HCT116 (cell line): ENCODE data around the gene RBP7. TPM values are rescaled to one million over a fixed set of nuclear protein-coding genes. Genes with fewer than 3 reads are reported as not detected.

Source experiments
- ATAC-seq: fragments of 200-7000 bp; cut with Tn5 transposase; 2 replicates; pipeline ENCODE4 v1.9.1; 2020; ENCODE audit warnings: mild to moderate bottlenecking, moderate library complexity
- BruUV-seq: library from RNA; stranded (reverse); fragments of 400-500 nt; replicated peaks from 2 replicates; lab custom pipeline; 2021; lab: Mats Ljungman, UMichigan
- CTCF ChIA-PET: fragments of 300-600 bp; sonication (Branson Sonifier 250); formaldehyde crosslinking; loops from one replicate; lab custom pipeline; 2021; ENCODE audit warnings: antibody characterized with exemption; lab: Charles Lee
- POLR2A ChIA-PET: fragments of 300-600, 350-600 bp; sonication (Branson Sonifier 250); formaldehyde crosslinking; loops from one replicate; lab custom pipeline; 2021; ENCODE audit warnings: antibody characterized with exemption; lab: Charles Lee
- RAD21 ChIA-PET, 2 experiments: fragments of 300-600 bp; sonication (Branson Sonifier 250); formaldehyde crosslinking; loops; one replicate each; lab custom pipeline; 2023; ENCODE audit warnings: low total read pairs in 2 of 2; ENCODE audit not compliant: uncharacterized antibody in 2 of 2, unreplicated experiment in 2 of 2, low non-redundant PET in 1 of 2; lab: Charles Lee
- DNase-seq: peaks from one replicate; pipeline ENCODE4 v3.0.0-alpha.2; 2010; ENCODE audit warnings: low read depth, low spot score
- H2AFZ ChIP-seq: fragments of 200-600 bp; shearing (Covaris generic), sonication (generic); 2 replicates; pipeline ENCODE4 v1.6.1; 2017; ENCODE audit warnings: low read depth, mixed run types, mixed read lengths, antibody characterized with exemption, low read length; ENCODE audit not compliant: poor library complexity, severe bottlenecking
- H3K27ac ChIP-seq: 2 replicates; pipeline ENCODE4 v1.5.1; 2012; ENCODE audit warnings: low read depth, low read length
- H3K27me3 ChIP-seq: fragments of 200-600 bp; sonication (generic); 2 replicates; pipeline ENCODE4 v1.6.1; 2016; ENCODE audit warnings: mixed run types, low read length, mixed read lengths; ENCODE audit not compliant: insufficient read depth
- H3K36me3 ChIP-seq, 2 experiments: fragments of 200-500 bp in 1 of 2; fragments of 200-600 bp in 1 of 2; sonication (Bioruptor generic) in 1 of 2; sonication (generic) in 1 of 2; 2 replicates each; pipeline versions ENCODE4 v1.5.1 to v1.6.1; 2014 to 2016; ENCODE audit warnings: low read length in 2 of 2, inconsistent platforms in 1 of 2, mixed read lengths in 1 of 2, mixed run types in 1 of 2; ENCODE audit not compliant: insufficient read depth in 2 of 2, control insufficient read depth in 1 of 2
- H3K4me1 ChIP-seq, 2 experiments: fragments of 200-600 bp in 1 of 2; sonication (generic) in 1 of 2; 2 replicates each; pipeline versions ENCODE4 v1.5.1 to v1.6.1; 2012 to 2017; ENCODE audit warnings: low read length in 2 of 2, inconsistent platforms in 1 of 2, mild to moderate bottlenecking in 1 of 2, mixed read lengths in 1 of 2, mixed run types in 1 of 2, moderate library complexity in 1 of 2; ENCODE audit not compliant: insufficient read depth in 2 of 2, control insufficient read depth in 1 of 2
- H3K4me2 ChIP-seq: fragments of 200-600 bp; sonication (generic); 2 replicates; pipeline ENCODE4 v1.6.1; 2017; ENCODE audit warnings: mixed run types, low read length, mixed read lengths
- H3K4me3 ChIP-seq, 2 experiments: fragments of 200-600 bp in 1 of 2; sonication (generic) in 1 of 2; replicated peaks in 1 of 2; 2 replicates each; pipeline ENCODE4 v1.5.1; 2011 to 2016; ENCODE audit warnings: low read length in 2 of 2, control low read depth in 1 of 2, low read depth in 1 of 2, mild to moderate bottlenecking in 1 of 2, mixed read lengths in 1 of 2, mixed run types in 1 of 2
- H3K79me2 ChIP-seq: fragments of 200-600 bp; sonication (generic); 2 replicates; pipeline ENCODE4 v1.6.1; 2017; ENCODE audit warnings: mild to moderate bottlenecking, mixed run types, low read length, moderate library complexity, mixed read lengths; ENCODE audit not compliant: insufficient read depth
- H3K9ac ChIP-seq: fragments of 200-600 bp; sonication (generic); 2 replicates; pipeline ENCODE4 v1.6.1; 2016; ENCODE audit warnings: low read length, mixed read lengths
- H3K9me2 ChIP-seq: fragments of 200-600 bp; sonication (generic), shearing (Covaris generic); 2 replicates; pipeline ENCODE4 v1.6.1; 2017; ENCODE audit warnings: mixed run types, mild to moderate bottlenecking, moderate library complexity; ENCODE audit not compliant: insufficient read depth
- H3K9me3 ChIP-seq, 2 experiments: fragments of 200-500 bp in 1 of 2; fragments of 200-600 bp in 1 of 2; sonication (Bioruptor generic) in 1 of 2; sonication (generic) in 1 of 2; 2 replicates each; pipeline ENCODE4 v1.6.1; 2014 to 2017; ENCODE audit warnings: low read length in 2 of 2, mixed read lengths in 2 of 2, inconsistent platforms in 1 of 2, low read depth in 1 of 2, mild to moderate bottlenecking in 1 of 2, mixed run types in 1 of 2, moderate library complexity in 1 of 2; ENCODE audit not compliant: control insufficient read depth in 1 of 2, insufficient read depth in 1 of 2
- H4K20me1 ChIP-seq: fragments of 200-600 bp; sonication (generic), shearing (Covaris generic); 2 replicates; pipeline ENCODE4 v1.6.1; 2017; ENCODE audit warnings: mixed run types, mild to moderate bottlenecking, moderate library complexity; ENCODE audit not compliant: insufficient read depth
- CBX3 ChIP-seq: IDR thresholded peaks from 2 replicates; pipeline ENCODE4 v1.6.1; 2012; ENCODE audit warnings: low read depth
- CEBPB ChIP-seq: IDR thresholded peaks from 2 replicates; pipeline ENCODE4 v1.6.1; 2012; ENCODE audit warnings: low read depth
- CTCF ChIP-seq, 3 experiments: fragments of 200-600 bp in 1 of 3; sonication (generic) in 1 of 3; IDR thresholded peaks in 2 of 3; conservative IDR thresholded peaks in 1 of 3; 2 replicates each; pipeline ENCODE4 v1.5.1; 2012 to 2017; ENCODE audit warnings: low read depth in 2 of 3, low read length in 2 of 3, antibody characterized with exemption in 1 of 3, borderline replicate concordance in 1 of 3, control low read depth in 1 of 3, mild to moderate bottlenecking in 1 of 3, mixed read lengths in 1 of 3, mixed run types in 1 of 3, moderate library complexity in 1 of 3; ENCODE audit not compliant: insufficient read depth in 1 of 3
- FOSL1 ChIP-seq: IDR thresholded peaks from 2 replicates; pipeline ENCODE4 v1.6.1; 2012; ENCODE audit warnings: low read depth
- JUND ChIP-seq: IDR thresholded peaks from 2 replicates; pipeline ENCODE4 v1.6.1; 2012
- MAX ChIP-seq: IDR thresholded peaks from 2 replicates; pipeline ENCODE4 v1.6.1; 2012
- POLR2AphosphoS5 ChIP-seq: IDR thresholded peaks from 2 replicates; pipeline ENCODE4 v1.6.1; 2011; ENCODE audit warnings: mild to moderate bottlenecking, low read depth, low read length, moderate library complexity
- RAD21 ChIP-seq: IDR thresholded peaks from 2 replicates; pipeline ENCODE4 v1.6.1; 2012; ENCODE audit warnings: low read depth, mild to moderate bottlenecking
- SIN3A ChIP-seq: IDR thresholded peaks from 2 replicates; pipeline ENCODE4 v1.6.1; 2012; ENCODE audit warnings: low read depth
- SP1 ChIP-seq: IDR thresholded peaks from 2 replicates; pipeline ENCODE4 v1.6.1; 2012; ENCODE audit warnings: low read depth
- YY1 ChIP-seq: IDR thresholded peaks from 2 replicates; pipeline ENCODE4 v1.6.1; 2011; ENCODE audit warnings: low read length, low read depth, moderate library complexity, mild to moderate bottlenecking; ENCODE audit not compliant: insufficient replicate concordance; ENCODE audit errors: extremely low read depth
- ZBTB33 ChIP-seq: IDR thresholded peaks from 2 replicates; pipeline ENCODE4 v1.6.1; 2011; ENCODE audit warnings: mild to moderate bottlenecking, low read length, moderate library complexity; ENCODE audit not compliant: insufficient replicate concordance; ENCODE audit errors: extremely low read depth
- ZFX ChIP-seq: fragments of 450-650 bp; IDR thresholded peaks from 2 replicates; pipeline ENCODE4 v1.6.1; 2017
- intact Hi-C: fragments of 100-400 bp; cut with micrococcal nuclease; formaldehyde crosslinking; loops from 2 replicates; pipeline ENCODE4 v1.10.0; 2022
- total RNA-seq: library from RNA; stranded (reverse); gene quantifications from one replicate; pipeline ENCODE4 v1.2.1, GENCODE V29; 2021; ENCODE audit not compliant: unreplicated experiment

Gene RBP7
- total RNA-seq, 1 experiment from 2014 or later = 45.6 TPM

GRCh38 chr1:10032590-10033358, 35.7 kb downstream of the RBP7 start, which contains the start of gene UBE4B (continued):
- TF ChIP-seq ZBTB33 = no peak
- TF ChIP-seq CBX3 = no peak
- TF ChIP-seq YY1 = peak; percentile 95
- no peak; the same call in 1 of the 2 replicates for TF ChIP-seq SIN3A

GRCh38 chr1:10033359-10033845, 36.4 kb downstream of the RBP7 start:
- Histone ChIP-seq H3K36me3 (peaks cover 0 to 3% of the 10 kb centered on the region in 2 experiments; a peak in 1 of 4 replicates), H3K4me3 (peak overlapping the region; percentile 86 to 98), H3K9me3 (no peaks in the 10 kb centered on the region), H3K79me2 (peaks cover 53% of the 10 kb centered on the region), H3K4me2 (peak overlapping the region; percentile 85), H2AFZ (peak overlapping the region; percentile 3), H3K9ac (peak overlapping the region; percentile 92), H3K9me2 (no peaks in the 10 kb centered on the region), H3K4me1 (peaks cover 15 to 23% of the 10 kb centered on the region in 2 experiments), H3K27me3 (no peaks in the 10 kb centered on the region), H3K27ac (peak overlapping the region; percentile 82), H4K20me1 (no peaks in the 10 kb centered on the region)
- intact Hi-C loops = loop anchor here (2.0 kb wide), 2 partner anchors 83 to 159 kb away; no protein-coding TSS in a partner anchor
- TF ChIP-seq ZFX = no peak
- TF ChIP-seq RAD21 = 0 out of 2 replicates have a peak, but pooled peaks have one; percentile 2
- peak in 1 of 3 experiments; percentile 19; a peak in 2 of 6 replicates for TF ChIP-seq CTCF (IDR thresholded peaks at IDR 0.05 in 2 of 3, conservative IDR thresholded peaks at IDR 0.05 in 1 of 3; ENCODE audit: borderline replicate concordance in 1 of 3, insufficient read depth in 1 of 3, low read depth in 2 of 3, low read length in 2 of 3)
- no peak for TF ChIP-seq FOSL1
- TF ChIP-seq JUND = no peak
- TF ChIP-seq SP1 = no peak
- no peak for TF ChIP-seq POLR2AphosphoS5
- TF ChIP-seq SIN3A = no peak; the same call in 1 of the 2 replicates
- no peak for TF ChIP-seq CBX3
- TF ChIP-seq MAX = no peak; the same call in 1 of the 2 replicates
- TF ChIP-seq CEBPB = no peak
- POLR2A ChIA-PET = interaction anchor here (1.1 kb wide), 1 partner anchor 90 kb away, joined by 5 read pairs; the partner anchor contains the start of genes LZIC and NMNAT1
- peak; percentile 21 for DNase-seq
- peak; percentile 36 for ATAC-seq
- CTCF ChIA-PET = interaction anchor here (0.8 to 1.3 kb wide), 5 partner anchors 12 to 91 kb away, joined by 3 to 4 read pairs (median 3); partner anchors contain the start of genes LZIC and NMNAT1
- no TSS peak for BruUV-seq
- RAD21 ChIA-PET = no interaction called here
